Mucosa of descending colon (tissue), 3 donors: Measurements from ENCODE around the gene OR9G1. TPM values are rescaled to one million over a fixed set of nuclear protein-coding genes. Genes with fewer than 3 reads are reported as not detected.

Source experiments
- ATAC-seq: fragments of 200-7000 bp; cut with Tn5 transposase; one replicate; pipeline ENCODE4 v1.9.1; 2020; ENCODE audit warnings: mild to moderate bottlenecking, moderate library complexity
- DNase-seq, 3 donors: peaks; one replicate each; pipeline ENCODE4 v3.0.0-alpha.2; 2020
- H3K36me3 ChIP-seq: fragments of 200-600 bp; one replicate; pipeline ENCODE4 v1.8.0; 2021; ENCODE audit warnings: low read depth, mild to moderate bottlenecking
- H3K4me1 ChIP-seq: fragments of 200-600 bp; one replicate; pipeline ENCODE4 v1.8.0; 2021; ENCODE audit warnings: low read depth, mild to moderate bottlenecking
- H3K4me3 ChIP-seq: fragments of 200-600 bp; one replicate; pipeline ENCODE4 v1.8.0; 2021; ENCODE audit warnings: mild to moderate bottlenecking
- H3K9me3 ChIP-seq: fragments of 200-600 bp; one replicate; pipeline ENCODE4 v1.8.0; 2021; ENCODE audit warnings: mild to moderate bottlenecking
- intact Hi-C, 2 donors: fragments of 100-400 bp; cut with DNase I in 1 of 2; cut with micrococcal nuclease in 1 of 2; formaldehyde crosslinking; loops; one replicate each; pipeline versions ENCODE4 v1.11.0 to v1.11.1; 2022; cut with DNase I, micrococcal nuclease
- total RNA-seq, 3 donors: library from RNA; stranded (reverse); fragmentation: NEBNext Ultra II Directional in 2 of 3; extraction: Animal tissue kit (Norgen Biotek cat#: 25700) in 2 of 3; gene quantifications; one replicate each; pipeline versions ENCODE4 v1.2.1 to v1.2.4, GENCODE V29; 2021 to 2023
- TF ChIP-seq, protein P1 (sequence below): fragments of 200-600 bp; IDR thresholded peaks from one replicate; pipeline ENCODE4 v1.8.0; 2022; ENCODE audit warnings: antibody characterized with exemption, mild to moderate bottlenecking
- donor health status: DM: no; HTN: no; CAD: no; lungs with moderate emphysema.
- donor health status: DM: no; HTN: no; CAD: no.
- donor health status: DM: no; HTN: yes; CAD: no.

The OR9G1 gene
- total RNA-seq, 3 donors from 2014 or later = not detected

DNA sequence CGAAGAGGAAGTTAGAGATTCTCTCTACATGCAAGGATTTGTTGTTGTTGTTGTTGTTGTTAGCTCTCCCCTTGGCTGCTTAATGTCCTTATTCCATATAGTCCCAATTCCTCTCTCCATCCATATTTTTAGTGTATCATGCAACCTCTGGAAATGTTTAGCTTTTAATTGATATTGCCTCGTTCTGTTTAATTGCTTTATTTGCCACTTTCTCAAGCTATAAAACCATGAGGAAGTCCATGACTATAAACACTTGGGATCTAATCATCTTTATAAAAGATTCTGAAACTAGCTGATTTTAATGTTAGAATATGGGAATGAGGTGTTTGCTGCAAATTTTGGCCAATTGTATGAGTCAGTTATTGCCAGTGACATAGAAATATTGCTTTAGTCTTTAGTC is 5.5 kb upstream of the OR9G1 start:
- DNase-seq = no peak
- ATAC-seq = peak; percentile 49
- Histone ChIP-seq H3K9me3 (no peaks in the 10 kb centered on the region), H3K4me3 (no peak overlapping the region), H3K36me3 (no peaks in the 10 kb centered on the region), H3K4me1 (no peaks in the 10 kb centered on the region)
- intact Hi-C loops = no loop called here
- TF ChIP-seq, protein P1, sequence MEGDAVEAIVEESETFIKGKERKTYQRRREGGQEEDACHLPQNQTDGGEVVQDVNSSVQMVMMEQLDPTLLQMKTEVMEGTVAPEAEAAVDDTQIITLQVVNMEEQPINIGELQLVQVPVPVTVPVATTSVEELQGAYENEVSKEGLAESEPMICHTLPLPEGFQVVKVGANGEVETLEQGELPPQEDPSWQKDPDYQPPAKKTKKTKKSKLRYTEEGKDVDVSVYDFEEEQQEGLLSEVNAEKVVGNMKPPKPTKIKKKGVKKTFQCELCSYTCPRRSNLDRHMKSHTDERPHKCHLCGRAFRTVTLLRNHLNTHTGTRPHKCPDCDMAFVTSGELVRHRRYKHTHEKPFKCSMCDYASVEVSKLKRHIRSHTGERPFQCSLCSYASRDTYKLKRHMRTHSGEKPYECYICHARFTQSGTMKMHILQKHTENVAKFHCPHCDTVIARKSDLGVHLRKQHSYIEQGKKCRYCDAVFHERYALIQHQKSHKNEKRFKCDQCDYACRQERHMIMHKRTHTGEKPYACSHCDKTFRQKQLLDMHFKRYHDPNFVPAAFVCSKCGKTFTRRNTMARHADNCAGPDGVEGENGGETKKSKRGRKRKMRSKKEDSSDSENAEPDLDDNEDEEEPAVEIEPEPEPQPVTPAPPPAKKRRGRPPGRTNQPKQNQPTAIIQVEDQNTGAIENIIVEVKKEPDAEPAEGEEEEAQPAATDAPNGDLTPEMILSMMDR = no peak

DNA sequence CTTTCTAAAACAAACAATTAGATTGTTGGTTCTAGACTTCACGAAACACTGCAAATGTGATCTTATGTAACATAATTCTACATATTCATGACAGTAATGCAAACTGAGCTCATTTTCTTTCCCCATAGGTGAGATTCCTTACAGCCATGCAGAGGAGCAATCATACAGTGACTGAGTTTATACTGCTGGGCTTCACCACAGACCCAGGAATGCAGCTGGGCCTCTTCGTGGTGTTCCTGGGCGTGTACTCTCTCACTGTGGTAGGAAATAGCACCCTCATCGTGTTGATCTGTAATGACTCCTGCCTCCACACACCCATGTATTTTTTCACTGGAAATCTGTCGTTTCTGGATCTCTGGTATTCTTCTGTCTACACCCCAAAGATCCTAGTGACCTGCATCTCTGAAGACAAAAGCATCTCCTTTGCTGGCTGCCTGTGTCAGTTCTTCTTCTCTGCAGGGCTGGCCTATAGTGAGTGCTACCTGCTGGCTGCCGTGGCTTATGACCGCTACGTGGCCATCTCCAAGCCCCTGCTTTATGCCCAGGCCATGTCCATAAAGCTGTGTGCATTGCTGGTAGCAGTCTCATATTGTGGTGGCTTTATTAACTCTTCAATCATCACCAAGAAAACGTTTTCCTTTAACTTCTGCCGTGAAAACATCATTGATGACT is 1.5 kb downstream of the OR9G1 start:
- H3K4me1 ChIP-seq = no peaks in the 10 kb centered on the region
- peak; percentile 50 for ATAC-seq
- H3K36me3 ChIP-seq = no peaks in the 10 kb centered on the region
- intact Hi-C loops = no loop called here
- TF ChIP-seq, protein P1 = no peak
- H3K9me3 ChIP-seq = no peaks in the 10 kb centered on the region
- no peak overlapping the region for H3K4me3 ChIP-seq
- DNase-seq = peak in 1 of 3 donors; percentile 23

DNA sequence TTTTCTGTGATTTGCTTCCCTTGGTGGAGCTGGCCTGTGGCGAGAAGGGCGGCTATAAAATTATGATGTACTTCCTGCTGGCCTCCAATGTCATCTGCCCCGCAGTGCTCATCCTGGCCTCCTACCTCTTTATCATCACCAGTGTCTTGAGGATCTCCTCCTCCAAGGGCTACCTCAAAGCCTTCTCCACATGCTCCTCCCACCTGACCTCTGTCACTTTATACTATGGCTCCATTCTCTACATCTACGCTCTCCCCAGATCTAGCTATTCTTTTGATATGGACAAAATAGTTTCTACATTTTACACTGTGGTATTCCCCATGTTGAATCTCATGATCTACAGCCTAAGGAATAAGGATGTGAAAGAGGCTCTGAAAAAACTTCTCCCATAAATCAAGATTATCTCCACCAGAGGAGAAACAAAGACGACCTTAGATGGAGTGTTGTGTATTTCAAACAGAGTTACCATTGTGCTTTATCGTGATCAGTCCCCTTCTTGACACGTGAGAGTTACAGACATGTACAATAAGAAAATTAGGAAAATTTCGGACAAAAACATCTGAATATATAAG is 2.1 kb downstream of the OR9G1 start:
- DNase-seq = no peak
- Histone ChIP-seq H3K4me1 (no peaks in the 10 kb centered on the region), H3K36me3 (no peaks in the 10 kb centered on the region), H3K4me3 (no peak overlapping the region), H3K9me3 (no peaks in the 10 kb centered on the region)
- no peak for ATAC-seq
- TF ChIP-seq, protein P1 = no peak
- intact Hi-C loops = no loop called here

DNA sequence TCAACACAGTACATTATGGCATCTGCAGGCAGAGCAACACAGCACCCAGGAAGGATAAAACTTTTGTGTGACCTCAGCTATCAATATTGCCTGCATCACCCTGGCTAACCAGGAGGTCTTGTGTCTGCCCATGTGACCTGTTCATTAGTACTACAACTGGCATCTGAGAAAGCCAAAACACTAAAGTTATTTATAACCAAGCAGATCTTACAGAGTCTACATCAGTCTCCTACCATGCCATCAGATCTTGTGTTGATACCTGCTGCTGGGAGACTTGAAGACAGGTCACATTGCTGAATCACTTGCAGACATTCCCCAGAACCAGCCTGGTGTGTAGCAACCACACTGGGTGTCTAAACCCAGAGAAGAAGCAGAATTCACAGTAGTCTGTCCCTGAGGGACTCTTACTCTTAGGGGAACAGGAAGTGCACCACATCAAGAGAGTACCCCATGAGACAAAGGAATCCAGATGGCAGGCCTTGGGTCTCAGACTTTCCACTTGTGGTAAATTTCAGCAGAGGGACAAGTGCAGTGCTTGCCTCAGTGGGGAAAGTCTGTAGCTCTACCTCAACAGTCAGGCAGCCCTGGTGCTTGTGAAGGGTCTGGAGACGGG is 7.0 kb downstream of the OR9G1 start:
- Histone ChIP-seq H3K4me3 (no peak overlapping the region), H3K4me1 (no peaks in the 10 kb centered on the region), H3K9me3 (no peaks in the 10 kb centered on the region), H3K36me3 (no peaks in the 10 kb centered on the region)
- TF ChIP-seq, protein P1 = no peak
- ATAC-seq (no peak), DNase-seq (no peak)
- intact Hi-C loops = no loop called here

DNA sequence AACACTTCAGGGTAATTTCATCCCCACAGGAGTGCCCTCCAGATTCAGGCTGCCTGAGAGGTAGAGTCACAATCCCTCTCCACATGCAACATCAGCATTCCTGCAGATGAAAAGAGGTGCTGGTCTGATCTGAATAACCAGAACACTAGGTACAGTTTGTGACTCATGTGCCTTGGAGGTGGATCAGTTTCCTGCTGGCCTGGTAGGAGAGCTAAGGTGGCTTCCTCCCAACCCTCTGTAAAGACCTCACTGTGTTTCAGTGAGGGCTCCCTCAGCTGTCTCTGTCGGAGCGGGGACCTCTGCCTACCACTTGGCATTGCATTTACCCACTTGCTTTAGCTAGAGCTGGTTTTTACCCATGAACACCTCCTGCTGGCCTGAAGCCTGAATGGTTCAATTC is 7.6 kb downstream of the OR9G1 start:
- H3K36me3 ChIP-seq = no peaks in the 10 kb centered on the region
- TF ChIP-seq, protein P1 = no peak
- no peaks in the 10 kb centered on the region for H3K9me3 ChIP-seq
- H3K4me3 ChIP-seq = no peak overlapping the region
- no peaks in the 10 kb centered on the region for H3K4me1 ChIP-seq
- DNase-seq (no peak), ATAC-seq (no peak)
- intact Hi-C loops = no loop called here
